ENCODE measurements around the gene FMN1.
A peak's percentile ranks its signal among the peaks of the same experiment; 100 is the strongest.

FMN1 gene, protein sequence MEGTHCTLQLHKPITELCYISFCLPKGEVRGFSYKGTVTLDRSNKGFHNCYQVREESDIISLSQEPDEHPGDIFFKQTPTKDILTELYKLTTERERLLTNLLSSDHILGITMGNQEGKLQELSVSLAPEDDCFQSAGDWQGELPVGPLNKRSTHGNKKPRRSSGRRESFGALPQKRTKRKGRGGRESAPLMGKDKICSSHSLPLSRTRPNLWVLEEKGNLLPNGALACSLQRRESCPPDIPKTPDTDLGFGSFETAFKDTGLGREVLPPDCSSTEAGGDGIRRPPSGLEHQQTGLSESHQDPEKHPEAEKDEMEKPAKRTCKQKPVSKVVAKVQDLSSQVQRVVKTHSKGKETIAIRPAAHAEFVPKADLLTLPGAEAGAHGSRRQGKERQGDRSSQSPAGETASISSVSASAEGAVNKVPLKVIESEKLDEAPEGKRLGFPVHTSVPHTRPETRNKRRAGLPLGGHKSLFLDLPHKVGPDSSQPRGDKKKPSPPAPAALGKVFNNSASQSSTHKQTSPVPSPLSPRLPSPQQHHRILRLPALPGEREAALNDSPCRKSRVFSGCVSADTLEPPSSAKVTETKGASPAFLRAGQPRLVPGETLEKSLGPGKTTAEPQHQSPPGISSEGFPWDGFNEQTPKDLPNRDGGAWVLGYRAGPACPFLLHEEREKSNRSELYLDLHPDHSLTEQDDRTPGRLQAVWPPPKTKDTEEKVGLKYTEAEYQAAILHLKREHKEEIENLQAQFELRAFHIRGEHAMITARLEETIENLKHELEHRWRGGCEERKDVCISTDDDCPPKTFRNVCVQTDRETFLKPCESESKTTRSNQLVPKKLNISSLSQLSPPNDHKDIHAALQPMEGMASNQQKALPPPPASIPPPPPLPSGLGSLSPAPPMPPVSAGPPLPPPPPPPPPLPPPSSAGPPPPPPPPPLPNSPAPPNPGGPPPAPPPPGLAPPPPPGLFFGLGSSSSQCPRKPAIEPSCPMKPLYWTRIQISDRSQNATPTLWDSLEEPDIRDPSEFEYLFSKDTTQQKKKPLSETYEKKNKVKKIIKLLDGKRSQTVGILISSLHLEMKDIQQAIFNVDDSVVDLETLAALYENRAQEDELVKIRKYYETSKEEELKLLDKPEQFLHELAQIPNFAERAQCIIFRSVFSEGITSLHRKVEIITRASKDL (N-terminal part only)

DNA sequence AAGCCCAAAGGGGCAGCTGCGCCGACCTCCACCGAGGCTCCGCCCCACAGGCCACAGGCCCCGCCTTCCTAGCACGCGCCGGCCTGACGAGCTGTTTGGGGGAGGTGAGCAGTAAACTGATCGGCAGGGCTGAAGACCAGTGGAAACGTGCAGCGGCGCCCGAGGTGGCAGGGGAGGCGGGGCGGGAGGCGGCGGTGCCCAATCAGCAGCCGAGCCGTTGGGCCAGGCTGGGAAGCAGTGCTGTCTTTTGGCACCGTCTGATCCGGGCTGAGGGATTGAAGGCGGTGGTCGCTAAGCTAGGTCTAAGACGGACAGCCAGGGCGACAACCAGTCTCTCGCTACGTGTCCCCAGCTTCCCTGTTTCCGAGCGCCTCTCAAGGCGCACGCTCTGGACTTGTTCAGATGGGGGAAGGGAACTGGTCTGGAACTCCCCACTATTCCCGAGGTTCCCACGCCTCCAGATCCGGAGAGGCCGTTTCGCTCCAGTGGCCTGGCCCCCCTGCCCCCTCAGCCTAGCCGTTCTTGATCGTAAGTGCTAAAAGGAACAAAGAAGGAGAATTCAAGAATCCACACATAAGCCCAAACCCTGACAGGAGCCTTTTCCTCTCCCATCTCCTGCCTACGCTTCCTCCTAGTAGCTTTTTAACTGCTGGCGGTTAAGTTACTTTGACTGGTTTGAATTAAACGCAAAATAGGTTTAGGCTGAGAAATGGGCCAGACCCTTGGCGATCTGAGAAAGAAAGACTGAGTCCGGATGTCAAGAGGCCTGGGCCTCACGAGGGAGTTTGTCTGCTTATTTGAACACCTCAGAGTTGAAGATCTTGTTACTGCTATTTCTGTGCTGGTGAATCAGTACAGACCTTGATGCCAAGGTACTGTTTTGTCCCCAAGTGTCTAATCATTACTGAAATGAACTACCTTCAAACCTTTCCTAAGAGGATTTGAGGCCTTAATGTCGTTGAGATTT, at the start of gene FMN1:
Gene FMN1, minus strand, starts transcription at position 11 of the 967 bp plus-strand sequence. CDS start 39,800 bp downstream, outside the sequence.
- Histone ChIP-seq H3K27ac (no peak within 1 kb of the TSS), H3K4me1 (ENCODE audit: control insufficient read depth in 1 of 2, insufficient read depth in 1 of 2, low read depth in 1 of 2, low read length in 1 of 2) (peaks cover 3 to 8% of the 10 kb centered on the region in 2 experiments), H3K36me3 (no peaks in the 10 kb centered on the region), H3K4me3 (ENCODE audit: low read depth in 1 of 2, low read length in 1 of 2) (peak within 1 kb of the TSS; percentile 31 to 35), H3K27me3 (peaks cover 73% of the 10 kb centered on the region), H3K9me3 (no peaks in the 10 kb centered on the region)
- TF ChIP-seq, protein P1, sequence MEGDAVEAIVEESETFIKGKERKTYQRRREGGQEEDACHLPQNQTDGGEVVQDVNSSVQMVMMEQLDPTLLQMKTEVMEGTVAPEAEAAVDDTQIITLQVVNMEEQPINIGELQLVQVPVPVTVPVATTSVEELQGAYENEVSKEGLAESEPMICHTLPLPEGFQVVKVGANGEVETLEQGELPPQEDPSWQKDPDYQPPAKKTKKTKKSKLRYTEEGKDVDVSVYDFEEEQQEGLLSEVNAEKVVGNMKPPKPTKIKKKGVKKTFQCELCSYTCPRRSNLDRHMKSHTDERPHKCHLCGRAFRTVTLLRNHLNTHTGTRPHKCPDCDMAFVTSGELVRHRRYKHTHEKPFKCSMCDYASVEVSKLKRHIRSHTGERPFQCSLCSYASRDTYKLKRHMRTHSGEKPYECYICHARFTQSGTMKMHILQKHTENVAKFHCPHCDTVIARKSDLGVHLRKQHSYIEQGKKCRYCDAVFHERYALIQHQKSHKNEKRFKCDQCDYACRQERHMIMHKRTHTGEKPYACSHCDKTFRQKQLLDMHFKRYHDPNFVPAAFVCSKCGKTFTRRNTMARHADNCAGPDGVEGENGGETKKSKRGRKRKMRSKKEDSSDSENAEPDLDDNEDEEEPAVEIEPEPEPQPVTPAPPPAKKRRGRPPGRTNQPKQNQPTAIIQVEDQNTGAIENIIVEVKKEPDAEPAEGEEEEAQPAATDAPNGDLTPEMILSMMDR (IDR thresholded peaks at IDR 0.05), result no peak

DNA sequence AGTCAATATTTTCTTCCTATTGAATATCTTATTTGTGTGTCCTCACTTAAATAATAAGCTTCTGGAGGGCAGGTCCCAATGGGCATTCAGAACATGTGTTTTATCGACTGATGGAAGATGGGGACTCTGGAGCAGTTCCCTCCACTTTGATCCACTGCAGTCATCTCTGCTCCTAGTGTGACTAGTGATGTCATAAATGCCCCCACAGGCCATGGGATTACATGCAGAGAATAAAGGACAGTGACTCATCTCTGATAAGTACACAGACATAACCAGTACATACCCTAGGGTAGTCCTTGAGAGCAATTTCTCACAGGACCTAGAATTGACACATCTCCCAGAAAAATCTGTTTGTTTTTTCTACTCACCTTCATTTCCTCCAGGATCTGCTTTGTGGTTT, 49.4 kb upstream of the FMN1 start:
- H3K9me3 ChIP-seq, result no peaks in the 10 kb centered on the region
- H3K27ac ChIP-seq, result no peak overlapping the region
- no peaks in the 10 kb centered on the region for H3K36me3 ChIP-seq
- TF ChIP-seq, protein P1 (IDR thresholded peaks at IDR 0.05), result no peak
- no peaks in the 10 kb centered on the region for H3K4me1 ChIP-seq (ENCODE audit: control insufficient read depth in 1 of 2, insufficient read depth in 1 of 2, low read depth in 1 of 2, low read length in 1 of 2)
- H3K4me3 ChIP-seq (ENCODE audit: low read depth in 1 of 2, low read length in 1 of 2), result no peak overlapping the region
- peaks cover 11% of the 10 kb centered on the region for H3K27me3 ChIP-seq

DNA sequence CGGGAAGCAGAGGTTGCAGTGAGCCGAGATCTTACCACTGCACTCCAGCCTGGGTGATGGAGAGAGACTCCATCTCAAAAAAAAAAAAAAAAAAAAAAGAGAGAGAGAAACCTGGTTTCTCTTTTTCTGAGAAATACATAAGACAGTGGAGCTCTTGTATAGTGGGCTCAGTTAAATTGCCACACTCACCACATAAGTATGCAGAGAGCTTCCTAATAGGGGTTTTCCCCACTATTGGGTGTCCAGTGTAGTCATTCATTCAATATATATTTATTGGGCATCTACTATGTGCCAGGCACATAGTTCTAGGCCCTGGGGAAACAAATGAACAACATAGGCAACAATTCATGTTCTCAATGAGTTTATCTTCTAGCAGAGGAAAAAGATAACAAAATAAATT, 48.9 kb upstream of the FMN1 start:
- Histone ChIP-seq H3K36me3 (no peaks in the 10 kb centered on the region), H3K27ac (no peak overlapping the region), H3K4me3 (ENCODE audit: low read depth in 1 of 2, low read length in 1 of 2) (no peak overlapping the region), H3K9me3 (no peaks in the 10 kb centered on the region), H3K4me1 (ENCODE audit: control insufficient read depth in 1 of 2, insufficient read depth in 1 of 2, low read depth in 1 of 2, low read length in 1 of 2) (no peaks in the 10 kb centered on the region), H3K27me3 (peaks cover 11% of the 10 kb centered on the region)
- TF ChIP-seq, protein P1 (IDR thresholded peaks at IDR 0.05), result no peak

DNA sequence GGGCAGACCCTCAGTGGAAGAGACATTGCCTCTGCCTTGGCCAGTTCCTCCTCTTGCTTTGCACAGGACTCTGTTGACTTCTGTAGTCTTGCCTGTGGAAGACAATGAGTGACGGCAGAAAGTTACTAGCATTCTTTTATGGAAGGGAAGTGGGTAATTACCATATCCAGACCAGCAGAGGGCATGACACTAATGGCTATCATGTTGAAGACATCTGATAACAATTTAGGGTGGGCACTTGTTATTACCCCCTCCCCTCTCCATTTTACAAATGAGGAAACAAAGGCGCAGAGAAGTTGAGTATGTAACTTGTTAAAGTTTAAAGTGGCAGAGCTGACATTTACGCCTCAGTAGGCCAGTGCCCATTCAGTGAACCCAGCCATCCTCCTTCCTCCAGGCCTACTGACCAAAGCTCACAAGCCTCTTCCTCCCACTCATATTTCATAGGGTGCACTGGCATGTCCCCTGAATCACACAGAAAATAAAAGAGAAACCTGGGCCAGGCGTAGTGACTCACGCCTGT, 48.2 kb upstream of the FMN1 start:
- Histone ChIP-seq H3K9me3 (no peaks in the 10 kb centered on the region), H3K4me3 (ENCODE audit: low read depth in 1 of 2, low read length in 1 of 2) (no peak overlapping the region), H3K27ac (no peak overlapping the region), H3K36me3 (no peaks in the 10 kb centered on the region), H3K27me3 (peaks cover 11% of the 10 kb centered on the region), H3K4me1 (ENCODE audit: control insufficient read depth in 1 of 2, insufficient read depth in 1 of 2, low read depth in 1 of 2, low read length in 1 of 2) (no peaks in the 10 kb centered on the region)
- TF ChIP-seq, protein P1 (IDR thresholded peaks at IDR 0.05), result no peak
